OCI-LY1 (cell line): Measurements from ENCODE around the gene TOR1B.

Experiments used
- H2AFZ ChIP-seq: fragments of 200-600 bp; sonication (generic), shearing (Covaris generic); 2 replicates; pipeline ENCODE4 v1.6.0; 2014; ENCODE audit warnings: antibody characterized with exemption, mild to moderate bottlenecking, low read length
- H3F3A ChIP-seq: fragments of 200-600 bp; sonication (generic), shearing (Covaris generic); 2 replicates; pipeline ENCODE4 v1.6.0; 2014; ENCODE audit warnings: mild to moderate bottlenecking, antibody characterized with exemption, low read length, moderate library complexity; ENCODE audit not compliant: insufficient read depth
- H3K27ac ChIP-seq: fragments of 200-600 bp; sonication (generic); 2 replicates; pipeline ENCODE4 v1.5.1; 2014; ENCODE audit warnings: low read length, mixed run types, mild to moderate bottlenecking, low read depth; ENCODE audit not compliant: poor library complexity, severe bottlenecking
- H3K27me3 ChIP-seq: fragments of 200-600 bp; sonication (generic); 2 replicates; pipeline ENCODE4 v1.6.0; 2014; ENCODE audit warnings: antibody characterized with exemption, mild to moderate bottlenecking, low read length, moderate library complexity; ENCODE audit not compliant: insufficient read depth
- H3K36me3 ChIP-seq: fragments of 200-600 bp; sonication (generic); 2 replicates; pipeline ENCODE4 v1.6.1; 2014; ENCODE audit warnings: mild to moderate bottlenecking, antibody characterized with exemption, low read length, moderate library complexity, mixed read lengths; ENCODE audit not compliant: insufficient read depth
- H3K4me1 ChIP-seq: fragments of 200-600 bp; sonication (generic); 2 replicates; pipeline ENCODE4 v1.5.1; 2014; ENCODE audit warnings: mild to moderate bottlenecking, low read length, moderate library complexity; ENCODE audit not compliant: insufficient read depth, severe bottlenecking
- H3K4me2 ChIP-seq: fragments of 200-600 bp; sonication (generic), shearing (Covaris generic); 2 replicates; pipeline ENCODE4 v1.6.1; 2014; ENCODE audit warnings: low read length
- H3K4me3 ChIP-seq: fragments of 200-600 bp; sonication (generic); 2 replicates; pipeline ENCODE4 v1.5.1; 2014; ENCODE audit warnings: low read length, low read depth, mild to moderate bottlenecking, mixed read lengths; ENCODE audit not compliant: poor library complexity, severe bottlenecking
- H3K79me2 ChIP-seq: fragments of 200-600 bp; shearing (Covaris generic); 2 replicates; pipeline ENCODE4 v1.6.1; 2016; ENCODE audit warnings: mixed run types, low read length, mixed read lengths; ENCODE audit not compliant: insufficient read depth
- H3K9ac ChIP-seq: fragments of 200-600 bp; sonication (generic), shearing (Covaris generic); 2 replicates; pipeline ENCODE4 v1.6.1; 2014; ENCODE audit warnings: mild to moderate bottlenecking, low read length, mixed read lengths
- H3K9me2 ChIP-seq: fragments of 200-600 bp; sonication (generic), shearing (Covaris generic); 2 replicates; pipeline ENCODE4 v1.6.1; 2014; ENCODE audit warnings: low read depth, mild to moderate bottlenecking, low read length, mixed read lengths
- H3K9me3 ChIP-seq: fragments of 200-600 bp; shearing (Covaris generic); 2 replicates; pipeline ENCODE4 v1.6.1; 2014; ENCODE audit warnings: low read length, mixed read lengths
- H4K20me1 ChIP-seq: fragments of 200-600 bp; sonication (generic), shearing (Covaris generic); 2 replicates; pipeline ENCODE4 v1.6.0; 2016; ENCODE audit warnings: mild to moderate bottlenecking, low read length; ENCODE audit not compliant: insufficient read depth
- CTCF ChIP-seq: fragments of 200-600 bp; sonication (generic), shearing (Covaris generic); IDR thresholded peaks from 2 replicates; pipeline ENCODE4 v1.5.1; 2017; ENCODE audit warnings: mild to moderate bottlenecking, antibody characterized with exemption, low read length, moderate library complexity, mixed read lengths
- EZH2 ChIP-seq: fragments of 200-600 bp; sonication (generic), shearing (Covaris generic); IDR thresholded peaks from 2 replicates; pipeline ENCODE4 v1.8.0; 2017; ENCODE audit warnings: borderline replicate concordance, mixed run types, mild to moderate bottlenecking, antibody characterized with exemption, low read length, moderate library complexity, mixed read lengths

The TOR1B gene

GRCh38 chr9:129810116-129810515 lies 7.1 kb downstream of the TOR1B start:
- TF ChIP-seq EZH2 = no peak
- TF ChIP-seq CTCF = no peak
- Histone ChIP-seq H3K36me3 (peaks cover 73% of the 10 kb centered on the region), H3F3A (no peaks in the 10 kb centered on the region), H3K79me2 (no peaks in the 10 kb centered on the region), H3K4me2 (no peak overlapping the region), H2AFZ (no peak overlapping the region), H3K27me3 (no peaks in the 10 kb centered on the region), H3K27ac (no peak overlapping the region), H3K4me3 (no peak overlapping the region), H3K9me3 (no peaks in the 10 kb centered on the region), H3K9ac (no peak overlapping the region), H3K9me2 (no peaks in the 10 kb centered on the region), H3K4me1 (no peaks in the 10 kb centered on the region), H4K20me1 (no peaks in the 10 kb centered on the region)

GRCh38 chr9:129810788-129811187 lies 7.8 kb downstream of the TOR1B start:
- H3K4me1 ChIP-seq = no peaks in the 10 kb centered on the region
- no peaks in the 10 kb centered on the region for H3F3A ChIP-seq
- H2AFZ ChIP-seq = no peak overlapping the region
- no peaks in the 10 kb centered on the region for H3K79me2 ChIP-seq
- no peak overlapping the region for H3K27ac ChIP-seq
- no peaks in the 10 kb centered on the region for H4K20me1 ChIP-seq
- no peaks in the 10 kb centered on the region for H3K9me3 ChIP-seq
- no peaks in the 10 kb centered on the region for H3K9me2 ChIP-seq
- no peak overlapping the region for H3K4me2 ChIP-seq
- no peaks in the 10 kb centered on the region for H3K27me3 ChIP-seq
- no peak for TF ChIP-seq EZH2
- TF ChIP-seq CTCF = no peak
- H3K9ac ChIP-seq = no peak overlapping the region
- H3K36me3 ChIP-seq = peaks cover 75% of the 10 kb centered on the region
- no peak overlapping the region for H3K4me3 ChIP-seq

GRCh38 chr9:129811967-129812363 lies 9.0 kb downstream of the TOR1B start:
- H3K27me3 ChIP-seq = no peaks in the 10 kb centered on the region
- no peaks in the 10 kb centered on the region for H3K4me1 ChIP-seq
- no peaks in the 10 kb centered on the region for H3F3A ChIP-seq
- no peak overlapping the region for H2AFZ ChIP-seq
- H3K79me2 ChIP-seq = no peaks in the 10 kb centered on the region
- H3K9me2 ChIP-seq = no peaks in the 10 kb centered on the region
- H3K9me3 ChIP-seq = no peaks in the 10 kb centered on the region
- no peak overlapping the region for H3K4me2 ChIP-seq
- H4K20me1 ChIP-seq = no peaks in the 10 kb centered on the region
- H3K36me3 ChIP-seq = peaks cover 84% of the 10 kb centered on the region
- no peak overlapping the region for H3K9ac ChIP-seq
- H3K4me3 ChIP-seq = no peak overlapping the region
- TF ChIP-seq CTCF = no peak
- no peak for TF ChIP-seq EZH2
- no peak overlapping the region for H3K27ac ChIP-seq
